ENCODE measurements around the gene RNU5B-1.

The RNU5B-1 gene

GRCh38 chr15:65329288-65329983 lies 25.0 kb downstream of the RNU5B-1 start:
- no peak for DNase-seq

DNA sequence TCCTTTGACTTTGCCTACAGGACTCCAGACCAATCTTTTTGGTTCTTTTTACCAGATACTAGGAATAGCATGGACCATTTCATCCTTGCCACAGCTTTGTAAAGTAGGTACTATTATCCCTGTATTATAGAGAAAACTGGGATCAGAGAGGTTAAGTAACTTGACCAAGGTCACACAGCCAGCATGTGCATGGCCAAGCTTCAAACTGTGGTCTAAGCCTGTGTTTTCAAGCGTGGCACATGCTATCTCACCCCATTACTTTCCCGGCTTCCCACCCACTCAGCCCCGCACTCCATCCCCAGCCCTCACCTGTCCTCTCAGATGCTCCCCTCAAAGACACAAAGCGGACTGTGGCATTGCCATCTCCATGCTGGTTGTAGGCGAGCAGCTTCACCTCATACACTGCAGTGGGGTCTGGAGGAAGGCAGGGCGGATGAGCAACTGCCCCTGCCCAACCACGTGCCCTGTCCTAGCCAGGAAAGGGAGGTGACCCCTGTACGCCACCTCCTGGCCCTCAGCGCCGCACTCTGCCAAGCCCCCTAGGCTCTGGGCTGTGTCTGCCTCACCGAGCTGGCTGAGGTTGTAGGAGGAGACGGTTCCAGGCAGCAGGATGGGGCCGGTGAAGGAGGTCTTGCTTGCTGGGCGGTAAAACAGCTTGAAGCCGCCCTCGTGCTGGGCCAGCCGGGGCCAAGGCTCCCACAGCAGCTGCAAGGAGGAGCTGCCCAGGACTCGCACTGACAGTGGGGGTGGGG lies 25.7 kb downstream of the RNU5B-1 start:
- no peak for DNase-seq

- DNase-seq: no peak
Measured at GRCh38 chr15:65330934-65331645, 26.6 kb downstream of the RNU5B-1 start.

DNA sequence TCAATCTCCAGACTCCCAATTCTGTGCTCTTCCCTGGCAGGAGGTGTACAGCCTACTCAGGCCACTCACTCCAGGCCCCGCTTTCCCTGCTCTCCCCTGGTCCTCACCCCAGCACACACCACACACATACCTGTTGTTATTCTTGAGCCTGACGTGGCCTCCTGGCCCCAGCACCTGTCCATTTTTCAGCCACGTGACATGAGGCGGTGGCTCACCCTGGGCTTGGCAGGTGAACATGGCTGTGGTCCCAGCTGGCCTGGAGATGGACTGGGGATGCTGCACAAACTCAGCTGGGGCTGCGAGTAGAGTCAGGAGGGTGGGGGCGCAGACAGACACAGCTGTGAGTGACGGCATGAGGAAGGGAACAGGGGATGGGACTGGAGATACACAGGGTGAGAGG lies 27.3 kb downstream of the RNU5B-1 start:
- DNase-seq: no peak

DNA sequence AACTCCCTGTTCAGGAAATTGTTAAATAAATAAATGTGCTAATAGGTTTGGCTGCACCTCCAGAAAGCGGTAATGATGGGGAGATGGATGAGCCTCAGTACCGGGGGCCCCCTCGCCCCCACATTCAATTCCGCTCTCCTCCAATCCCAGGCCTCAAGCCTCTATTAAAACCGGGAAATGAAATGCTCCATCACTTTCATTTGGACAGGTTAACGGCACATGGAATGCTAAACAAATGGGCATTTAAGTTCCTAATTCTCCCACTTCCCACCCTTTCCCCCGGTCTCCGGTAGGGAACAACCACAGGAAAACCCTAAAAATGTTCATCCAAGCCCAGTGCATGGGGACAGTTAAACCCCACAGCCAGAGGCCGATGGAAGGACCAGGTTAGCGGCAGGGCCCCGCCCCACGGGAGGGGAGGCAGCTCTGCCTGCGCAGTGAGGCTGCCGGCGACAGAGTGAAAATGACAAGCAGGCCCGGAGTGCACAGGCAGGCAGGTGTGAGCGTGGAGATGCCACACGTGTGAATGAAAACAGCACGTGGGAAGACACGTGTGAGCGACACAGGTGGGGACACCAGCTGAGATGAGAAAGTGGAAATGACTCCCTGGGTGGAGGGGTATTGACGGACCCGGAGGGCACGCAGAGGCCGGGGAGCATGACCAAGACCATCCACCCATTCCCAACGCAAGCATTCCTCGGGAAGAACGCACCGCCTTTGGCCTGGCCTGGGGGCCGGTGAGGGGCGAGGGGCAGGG lies 28.1 kb downstream of the RNU5B-1 start:
- DNase-seq: no peak

- DNase-seq: no peak
Measured at GRCh38 chr15:65333148-65333820, 28.8 kb downstream of the RNU5B-1 start.

DNA sequence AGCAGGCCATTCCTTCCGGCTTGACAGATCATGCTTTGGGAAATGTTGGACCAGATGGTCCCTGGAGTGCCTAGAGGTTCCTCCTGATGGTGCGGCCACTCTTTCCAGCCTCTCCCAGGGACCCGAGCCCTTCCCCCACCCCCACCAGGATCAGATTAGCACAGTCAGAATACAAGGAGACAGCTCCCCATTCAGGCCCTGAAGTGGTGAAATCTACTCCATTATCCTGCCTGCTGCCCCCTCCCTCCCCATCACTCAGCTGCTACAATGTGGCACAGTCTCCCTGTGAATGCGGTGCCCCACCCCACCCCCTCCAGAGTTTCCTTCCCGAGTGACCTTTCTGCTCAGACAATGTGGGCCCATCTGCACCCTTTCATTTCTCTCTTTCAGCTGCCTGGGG lies 29.4 kb downstream of the RNU5B-1 start:
- no peak for DNase-seq

DNA sequence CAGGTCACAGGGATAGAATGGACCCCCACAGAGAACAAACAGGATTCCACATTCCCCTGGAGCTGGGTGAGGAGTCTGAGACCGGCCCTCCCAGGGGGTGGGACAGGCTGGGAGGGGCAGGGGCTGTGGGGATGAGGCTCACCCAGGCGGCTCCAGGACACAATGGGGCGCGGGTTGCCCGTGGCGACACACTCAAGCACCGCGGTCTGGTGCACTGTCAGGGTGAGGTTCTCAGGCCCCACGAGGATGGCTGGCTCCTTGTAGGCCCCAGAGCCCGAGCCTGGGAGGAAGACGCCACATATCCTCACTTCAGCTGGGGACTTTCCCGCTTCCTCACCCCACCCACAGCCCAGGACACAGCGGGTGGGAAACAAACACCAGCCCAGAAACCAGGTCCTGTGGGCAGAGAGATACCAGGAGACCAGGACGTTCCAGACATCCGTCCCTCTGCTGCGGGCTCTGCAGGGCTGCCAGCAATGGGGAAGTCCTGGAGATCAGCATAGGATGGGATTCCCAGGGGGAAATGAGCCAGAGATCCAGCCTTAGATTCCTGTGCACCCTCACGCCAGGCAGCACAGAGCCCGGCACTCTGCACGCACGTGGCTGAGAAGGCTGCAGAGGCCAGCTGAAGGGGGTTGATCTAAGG lies 30.2 kb downstream of the RNU5B-1 start:
- DNase-seq: no peak

- DNase-seq: no peak
Measured at GRCh38 chr15:65335278-65336055, 31.0 kb downstream of the RNU5B-1 start.

DNA sequence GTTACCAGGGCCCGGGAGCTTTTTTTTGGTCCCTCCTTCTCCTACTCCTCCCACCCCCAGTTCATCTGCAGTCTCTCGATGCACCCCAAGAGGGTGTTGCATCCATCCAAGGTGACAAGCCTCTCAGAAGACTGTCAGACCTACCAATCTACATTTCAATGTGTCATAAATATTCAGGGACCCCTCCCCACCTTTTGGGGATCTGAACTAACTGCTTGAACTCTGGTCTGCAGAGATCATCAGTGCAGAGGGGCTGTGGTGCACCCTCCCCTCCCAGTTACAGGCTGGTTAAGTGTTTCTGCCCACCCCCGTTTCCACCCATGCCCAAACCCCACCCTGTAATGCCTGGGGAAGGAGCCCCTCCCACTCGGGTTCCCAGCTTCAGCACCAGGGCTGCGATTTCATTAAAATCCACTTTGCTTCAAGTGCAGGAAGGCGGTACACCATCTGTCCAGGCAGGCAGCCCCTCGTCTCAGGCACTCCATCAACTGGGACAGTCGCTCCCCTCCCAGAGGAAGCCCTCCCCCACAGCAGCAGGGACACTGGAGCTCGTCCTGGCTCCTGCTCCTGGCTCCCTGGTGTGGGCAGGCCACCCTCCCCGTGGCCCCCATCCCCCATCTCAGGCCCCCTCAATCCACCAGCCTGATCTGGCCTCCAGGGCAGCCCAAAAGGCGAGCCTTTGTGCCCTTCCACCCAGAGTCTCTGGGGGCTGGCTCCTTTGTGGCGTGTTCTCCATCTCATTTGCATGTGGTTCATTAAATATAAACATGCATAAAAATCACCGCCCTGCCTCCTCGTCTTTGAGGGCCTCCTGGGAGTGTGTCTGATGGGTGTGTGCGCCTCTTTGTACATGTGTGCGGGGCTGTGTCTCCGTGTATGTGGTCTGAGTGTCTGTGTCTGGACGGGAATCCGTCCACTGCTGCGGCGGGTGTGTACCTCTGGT lies 32.3 kb downstream of the RNU5B-1 start:
- no peak for DNase-seq

DNA sequence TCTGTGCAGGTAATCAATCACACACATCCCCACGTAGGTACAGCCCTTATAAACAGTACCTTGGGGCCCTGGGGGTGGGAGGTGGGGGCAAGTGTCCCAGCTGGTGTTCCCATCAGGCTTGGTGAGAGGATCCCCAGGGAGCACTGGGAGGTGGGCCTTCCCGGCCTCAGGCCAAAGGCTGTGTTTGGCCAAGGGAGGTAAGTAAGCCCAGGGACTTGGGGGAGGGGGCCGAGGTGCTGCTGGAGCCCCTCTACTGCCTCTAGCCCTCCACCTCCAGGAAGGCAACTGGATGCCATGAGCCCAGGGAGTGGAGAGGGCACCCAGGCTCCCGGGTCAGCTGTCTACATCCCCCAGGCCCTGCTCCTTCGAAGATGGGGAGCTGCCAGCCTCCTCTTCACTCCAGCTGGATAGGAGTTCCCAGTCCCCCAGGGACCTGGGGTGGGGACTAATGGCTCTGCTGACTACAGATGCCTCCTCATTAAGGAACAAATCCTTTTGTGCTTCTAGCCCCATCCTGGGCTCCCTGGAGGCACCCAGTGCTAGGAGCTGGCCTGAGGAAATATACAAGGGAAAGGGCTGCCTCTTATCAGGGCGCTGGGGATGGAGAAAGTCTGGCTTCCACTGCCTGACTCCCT lies 33.1 kb downstream of the RNU5B-1 start:
- DNase-seq: no peak

DNA sequence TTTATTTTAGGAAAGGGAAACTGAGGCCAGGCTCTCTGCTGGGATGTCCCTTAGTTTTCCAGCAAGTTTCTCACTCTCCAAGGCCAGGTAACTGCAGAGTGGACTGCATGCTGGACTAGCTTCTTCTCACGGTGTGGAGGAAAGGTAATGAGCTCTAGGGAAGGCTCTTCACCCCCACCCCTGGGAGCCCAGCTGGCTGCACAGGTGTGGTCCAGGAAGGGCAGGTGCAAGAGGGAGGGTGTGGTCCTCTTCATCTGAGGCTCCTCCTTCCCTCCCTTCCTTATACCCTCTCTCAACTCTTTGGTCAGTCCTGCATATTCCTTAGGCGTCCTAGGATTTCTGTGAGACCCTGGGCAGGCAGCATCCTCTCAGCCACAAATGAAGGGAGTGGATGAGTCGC lies 33.9 kb downstream of the RNU5B-1 start:
- DNase-seq: no peak

- no peak for DNase-seq
Measured at GRCh38 chr15:65338823-65339222, 34.3 kb downstream of the RNU5B-1 start.

DNA sequence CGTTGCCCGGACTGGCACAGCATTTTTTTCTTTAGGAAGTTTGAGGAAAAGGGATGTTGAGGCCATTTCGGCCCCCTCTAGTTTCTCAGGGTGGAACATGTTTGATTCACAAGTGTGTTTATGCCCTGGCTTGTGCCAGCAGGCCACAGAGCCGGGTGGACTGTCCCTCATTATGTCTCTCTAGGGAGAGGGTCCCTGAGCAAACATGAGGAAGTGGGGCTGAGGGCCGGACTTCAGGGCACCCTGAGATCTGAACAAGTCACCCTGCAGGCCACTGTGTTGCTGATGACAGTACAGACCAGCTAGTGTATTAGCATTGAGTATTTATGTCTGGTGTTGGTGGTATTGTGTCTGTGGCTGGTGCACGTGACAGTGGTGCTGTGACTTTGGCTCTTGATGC lies 34.9 kb downstream of the RNU5B-1 start:
- DNase-seq: no peak

GRCh38 chr15:65339920-65340319 lies 35.4 kb downstream of the RNU5B-1 start:
- no peak for DNase-seq

DNA sequence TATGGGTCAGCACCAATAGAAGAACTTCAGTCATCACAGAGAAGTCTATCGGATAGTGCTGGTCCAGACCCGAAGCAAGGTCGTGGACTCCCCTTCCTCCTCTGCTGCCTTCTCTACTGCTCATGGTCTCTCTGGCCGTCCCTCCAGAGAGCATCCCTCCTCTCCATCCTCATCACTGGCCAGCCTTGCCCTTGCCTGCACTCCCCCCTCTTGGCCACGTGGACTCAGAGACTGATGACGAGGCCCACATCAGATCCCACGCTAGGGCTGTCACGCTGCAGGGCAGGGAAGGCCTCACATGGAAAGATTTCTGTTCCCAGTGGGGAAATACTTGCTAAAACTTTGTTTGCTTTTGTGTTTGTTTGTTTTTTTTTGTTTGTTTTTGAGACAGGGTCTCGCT lies 38.0 kb downstream of the RNU5B-1 start:
- no peak for DNase-seq

DNA sequence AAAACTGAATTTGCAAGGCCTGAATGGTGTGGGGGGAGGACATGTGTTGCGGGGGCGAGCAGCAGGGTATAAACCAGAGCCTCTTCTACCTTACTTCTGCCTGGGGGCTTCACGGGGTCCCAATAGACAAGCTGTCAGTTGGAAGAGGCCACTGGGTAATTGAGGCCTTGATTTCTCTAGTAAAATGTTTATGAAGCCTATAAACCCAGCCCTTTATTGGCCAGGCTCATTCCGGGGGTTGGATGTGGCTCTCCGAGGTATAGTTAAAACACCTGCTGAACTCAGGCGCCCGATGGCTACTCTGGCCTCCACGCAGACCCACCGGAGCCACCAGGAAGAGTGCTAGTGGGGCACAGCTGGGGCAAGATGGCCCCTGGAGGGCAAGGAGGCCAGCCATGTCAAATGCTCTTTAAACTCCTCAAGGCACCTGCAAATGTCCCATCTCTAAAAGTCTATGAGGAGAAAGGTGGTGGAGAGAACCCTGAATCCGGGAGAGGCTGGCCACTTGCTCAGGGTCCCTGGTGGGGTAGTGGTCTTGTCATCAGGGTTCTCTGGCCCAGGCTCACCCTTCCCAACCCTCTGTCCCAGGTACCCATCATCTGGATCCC lies 39.0 kb downstream of the RNU5B-1 start:
- DNase-seq: no peak

- DNase-seq: no peak
Measured at GRCh38 chr15:65344214-65344913, 39.9 kb downstream of the RNU5B-1 start.

- no peak for DNase-seq
Measured at GRCh38 chr15:65344914-65345275, 40.4 kb downstream of the RNU5B-1 start.
